Thoracic aorta (tissue), 2 donors: ENCODE data around the gene PGGT1B. TPM values are rescaled to one million over a fixed set of nuclear protein-coding genes. Genes with fewer than 3 reads are reported as not detected.

Experiments used
- ATAC-seq: fragments of 150-250 bp; one replicate; pipeline ENCODE4 v1.8.0; 2017; ENCODE audit warnings: low read depth; ENCODE audit not compliant: insufficient number of reproducible peaks, low FRiP score
- DNase-seq: peaks from one replicate; pipeline ENCODE4 v3.0.0-alpha.2; 2020; ENCODE audit warnings: low spot score
- H3K27ac ChIP-seq, 2 donors: fragments of 200-600 bp; sonication (generic); 1 replicate in 1 of 2; 2 replicates in 1 of 2; pipeline ENCODE4 v1.5.1; 2016; ENCODE audit warnings: mild to moderate bottlenecking in 2 of 2, moderate library complexity in 2 of 2
- H3K27me3 ChIP-seq: fragments of 200-600 bp; sonication (generic); replicated peaks from 2 replicates; pipeline ENCODE4 v1.6.0; 2016; ENCODE audit warnings: mild to moderate bottlenecking; ENCODE audit not compliant: insufficient read depth
- H3K36me3 ChIP-seq: fragments of 200-600 bp; sonication (generic); one replicate; pipeline ENCODE4 v1.5.1; 2016
- H3K4me1 ChIP-seq, 2 donors: fragments of 200-600 bp; sonication (generic); 1 replicate in 1 of 2; 2 replicates in 1 of 2; pipeline versions ENCODE4 v1.5.1 to v1.6.0; 2016; ENCODE audit warnings: low read depth in 2 of 2, mild to moderate bottlenecking in 1 of 2; ENCODE audit not compliant: control insufficient read depth in 1 of 2
- H3K4me3 ChIP-seq: fragments of 200-600 bp; sonication (generic); 2 replicates; pipeline ENCODE4 v1.5.1; 2016; ENCODE audit warnings: mild to moderate bottlenecking
- H3K9me3 ChIP-seq: fragments of 200-600 bp; sonication (generic); 2 replicates; pipeline ENCODE4 v1.5.1; 2016
- total RNA-seq, 2 donors: library from RNA; depleted of rRNA; stranded (reverse); fragments of >200 nt; gene quantifications; one replicate each; pipeline versions ENCODE4 v1.1.0 to v1.2.3, GENCODE V29; 2016
- TF ChIP-seq, protein P1 (sequence below): fragments of 200-600 bp; sonication (generic); IDR thresholded peaks from one replicate; pipeline ENCODE4 v1.5.1; 2019; ENCODE audit warnings: antibody characterized with exemption

Gene PGGT1B
- total RNA-seq, 2 donors from 2014 or later, result 7.3 to 16.6 TPM

DNA sequence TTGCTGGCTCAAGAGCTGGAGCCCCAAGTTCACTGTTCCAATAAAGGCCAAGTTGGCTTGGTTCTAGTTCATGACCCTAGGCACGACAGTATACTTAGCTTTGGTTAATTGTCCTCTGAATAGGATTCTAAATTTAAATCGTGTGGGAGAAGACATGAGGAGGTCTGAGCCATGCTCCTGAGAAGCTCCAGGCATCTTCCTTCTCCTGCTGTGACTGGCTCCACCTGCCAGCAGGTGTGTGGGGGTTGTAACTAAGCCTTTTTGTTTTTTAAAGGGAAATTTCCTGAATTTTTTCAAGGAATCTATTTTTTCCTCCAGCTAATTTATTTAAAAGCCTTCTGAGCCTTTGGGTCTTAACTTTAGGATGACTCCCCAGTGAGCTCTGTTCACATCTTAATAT is 72.8 kb downstream of the PGGT1B start:
- Histone ChIP-seq H3K4me1 (no peaks in the 10 kb centered on the region), H3K9me3 (no peaks in the 10 kb centered on the region), H3K4me3 (no peak overlapping the region), H3K27me3 (no peaks in the 10 kb centered on the region), H3K27ac (no peak overlapping the region), H3K36me3 (no peaks in the 10 kb centered on the region)
- TF ChIP-seq, protein P1, sequence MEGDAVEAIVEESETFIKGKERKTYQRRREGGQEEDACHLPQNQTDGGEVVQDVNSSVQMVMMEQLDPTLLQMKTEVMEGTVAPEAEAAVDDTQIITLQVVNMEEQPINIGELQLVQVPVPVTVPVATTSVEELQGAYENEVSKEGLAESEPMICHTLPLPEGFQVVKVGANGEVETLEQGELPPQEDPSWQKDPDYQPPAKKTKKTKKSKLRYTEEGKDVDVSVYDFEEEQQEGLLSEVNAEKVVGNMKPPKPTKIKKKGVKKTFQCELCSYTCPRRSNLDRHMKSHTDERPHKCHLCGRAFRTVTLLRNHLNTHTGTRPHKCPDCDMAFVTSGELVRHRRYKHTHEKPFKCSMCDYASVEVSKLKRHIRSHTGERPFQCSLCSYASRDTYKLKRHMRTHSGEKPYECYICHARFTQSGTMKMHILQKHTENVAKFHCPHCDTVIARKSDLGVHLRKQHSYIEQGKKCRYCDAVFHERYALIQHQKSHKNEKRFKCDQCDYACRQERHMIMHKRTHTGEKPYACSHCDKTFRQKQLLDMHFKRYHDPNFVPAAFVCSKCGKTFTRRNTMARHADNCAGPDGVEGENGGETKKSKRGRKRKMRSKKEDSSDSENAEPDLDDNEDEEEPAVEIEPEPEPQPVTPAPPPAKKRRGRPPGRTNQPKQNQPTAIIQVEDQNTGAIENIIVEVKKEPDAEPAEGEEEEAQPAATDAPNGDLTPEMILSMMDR, result no peak
- ATAC-seq (no peak), DNase-seq (no peak)

DNA sequence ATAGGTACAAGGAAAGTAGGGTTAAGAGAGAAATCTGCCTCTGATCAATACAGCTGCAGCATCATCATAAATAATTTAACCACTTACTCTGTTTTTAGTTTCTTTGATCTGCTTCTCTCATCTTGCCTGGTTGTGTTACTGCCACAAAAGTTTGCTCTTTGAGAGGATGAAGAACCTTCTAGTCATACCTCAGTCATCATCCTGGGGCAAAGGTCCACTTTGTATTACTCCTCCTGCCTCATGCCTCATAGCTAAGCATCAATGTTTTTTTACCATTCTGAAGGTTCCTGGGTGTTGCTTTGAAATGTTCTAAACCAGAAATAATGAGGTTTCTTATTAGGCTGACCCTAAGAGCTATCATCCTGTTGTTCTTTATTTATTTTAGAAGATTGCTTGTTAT is 75.9 kb downstream of the PGGT1B start:
- Histone ChIP-seq H3K4me3 (no peak overlapping the region), H3K27me3 (peaks cover 8% of the 10 kb centered on the region), H3K4me1 (no peaks in the 10 kb centered on the region), H3K36me3 (no peaks in the 10 kb centered on the region), H3K9me3 (no peaks in the 10 kb centered on the region), H3K27ac (no peak overlapping the region)
- ATAC-seq, result no peak
- DNase-seq, result no peak
- TF ChIP-seq, protein P1, result no peak

- Histone ChIP-seq H3K4me3 (no peak overlapping the region), H3K27ac (no peak overlapping the region), H3K4me1 (peaks cover 2 to 10% of the 10 kb centered on the region in 2 donors), H3K9me3 (no peaks in the 10 kb centered on the region), H3K27me3 (peaks cover 8% of the 10 kb centered on the region), H3K36me3 (no peaks in the 10 kb centered on the region)
- ATAC-seq (no peak), DNase-seq (no peak)
- TF ChIP-seq, protein P1, result no peak
These were observed 77.9 kb downstream of the PGGT1B start for GRCh38 chr5:115184770-115185169.

GRCh38 chr5:115181757-115182156 is 80.9 kb downstream of the PGGT1B start:
- peaks cover 6 to 15% of the 10 kb centered on the region in 2 donors for H3K4me1 ChIP-seq
- no peak overlapping the region for H3K4me3 ChIP-seq
- H3K36me3 ChIP-seq, result no peaks in the 10 kb centered on the region
- H3K9me3 ChIP-seq, result no peaks in the 10 kb centered on the region
- ATAC-seq (no peak), DNase-seq (no peak)
- H3K27ac ChIP-seq, result no peak overlapping the region
- TF ChIP-seq, protein P1, result no peak
- peaks cover 8% of the 10 kb centered on the region for H3K27me3 ChIP-seq

- H3K9me3 ChIP-seq, result no peaks in the 10 kb centered on the region
- no peaks in the 10 kb centered on the region for H3K36me3 ChIP-seq
- H3K27ac ChIP-seq, result peak overlapping the region; percentile 20 to 49
- DNase-seq (no peak), ATAC-seq (no peak)
- H3K27me3 ChIP-seq, result peaks cover 8% of the 10 kb centered on the region
- H3K4me3 ChIP-seq, result peak overlapping the region; percentile 80
- peaks cover 6 to 15% of the 10 kb centered on the region in 2 donors for H3K4me1 ChIP-seq
- TF ChIP-seq, protein P1, result no peak
These were observed 82.4 kb downstream of the PGGT1B start for GRCh38 chr5:115180165-115180709.
